Trophoblast cell (in vitro differentiated cells and primary cell): ENCODE results near the gene ANKRD37.
A peak's percentile ranks its signal among the peaks of the same experiment; 100 is the strongest.

Source experiments
- DNase-seq, 2 donors: peaks; one replicate each; pipeline ENCODE4 v3.0.0-alpha.2; 2016
- H2AFZ ChIP-seq: 2 replicates; pipeline ENCODE4 v1.6.1; 2013; ENCODE audit warnings: low read length, moderate library complexity, mild to moderate bottlenecking; ENCODE audit not compliant: insufficient read depth, poor library complexity
- H2AK5ac ChIP-seq: 2 replicates; pipeline ENCODE4 v1.6.1; 2013; ENCODE audit warnings: mild to moderate bottlenecking, low read length
- H2BK120ac ChIP-seq: 2 replicates; pipeline ENCODE4 v1.6.1; 2013; ENCODE audit warnings: low read length, mild to moderate bottlenecking, moderate library complexity; ENCODE audit not compliant: insufficient read depth, poor library complexity
- H2BK12ac ChIP-seq: 2 replicates; pipeline ENCODE4 v1.6.1; 2013; ENCODE audit warnings: mild to moderate bottlenecking, low read length, moderate library complexity
- H2BK5ac ChIP-seq: 2 replicates; pipeline ENCODE4 v1.6.1; 2013; ENCODE audit warnings: low read length, low read depth, moderate library complexity, mild to moderate bottlenecking; ENCODE audit not compliant: poor library complexity
- H3K14ac ChIP-seq: 2 replicates; pipeline ENCODE4 v1.6.1; 2013; ENCODE audit warnings: mild to moderate bottlenecking, low read length
- H3K18ac ChIP-seq: 2 replicates; pipeline ENCODE4 v1.6.1; 2013; ENCODE audit warnings: mild to moderate bottlenecking, low read length
- H3K23ac ChIP-seq: 2 replicates; pipeline ENCODE4 v1.6.1; 2013; ENCODE audit warnings: low read length
- H3K27ac ChIP-seq: 2 replicates; pipeline ENCODE4 v1.5.1; 2013; ENCODE audit warnings: low read depth, mild to moderate bottlenecking, inconsistent platforms, low read length, moderate library complexity
- H3K27me3 ChIP-seq: 2 replicates; pipeline ENCODE4 v1.6.1; 2013; ENCODE audit warnings: inconsistent platforms, mild to moderate bottlenecking, low read length, moderate library complexity; ENCODE audit not compliant: insufficient read depth
- H3K36me3 ChIP-seq, 2 experiments: 1 replicate in 1 of 2; 2 replicates in 1 of 2; pipeline ENCODE4 v1.6.1; 2013; ENCODE audit warnings: low read length in 2 of 2, mild to moderate bottlenecking in 2 of 2, moderate library complexity in 1 of 2; ENCODE audit not compliant: insufficient read depth in 2 of 2, control insufficient read depth in 1 of 2
- H3K4ac ChIP-seq: 2 replicates; pipeline ENCODE4 v1.6.1; 2013; ENCODE audit warnings: low read depth, mild to moderate bottlenecking, low read length, moderate library complexity
- H3K4me1 ChIP-seq, 2 experiments: 1 replicate in 1 of 2; 2 replicates in 1 of 2; pipeline ENCODE4 v1.6.1; 2013; ENCODE audit warnings: low read length in 2 of 2, mild to moderate bottlenecking in 2 of 2, moderate library complexity in 1 of 2; ENCODE audit not compliant: insufficient read depth in 2 of 2, control insufficient read depth in 1 of 2
- H3K4me2 ChIP-seq: 2 replicates; pipeline ENCODE4 v1.6.1; 2013; ENCODE audit warnings: inconsistent platforms, mild to moderate bottlenecking, low read length, moderate library complexity
- H3K4me3 ChIP-seq: 2 replicates; pipeline ENCODE4 v1.5.1; 2013; ENCODE audit warnings: mild to moderate bottlenecking, low read depth, low read length, inconsistent platforms
- H3K79me1 ChIP-seq: one replicate; pipeline ENCODE4 v1.6.1; 2013; ENCODE audit warnings: low read length
- H3K79me2 ChIP-seq: 2 replicates; pipeline ENCODE4 v1.6.1; 2013; ENCODE audit warnings: low read length, mild to moderate bottlenecking; ENCODE audit not compliant: control insufficient read depth, insufficient read depth, poor library complexity
- H3K9ac ChIP-seq: 2 replicates; pipeline ENCODE4 v1.6.1; 2013; ENCODE audit warnings: mild to moderate bottlenecking, low read length
- H3K9me3 ChIP-seq: 2 replicates; pipeline ENCODE4 v1.6.1; 2013; ENCODE audit warnings: low read depth, mild to moderate bottlenecking, control low read depth, inconsistent platforms, low read length; ENCODE audit not compliant: insufficient read depth
- H4K12ac ChIP-seq: 2 replicates; pipeline ENCODE4 v1.6.1; 2013; ENCODE audit warnings: low read depth, mild to moderate bottlenecking, low read length, moderate library complexity
- H4K8ac ChIP-seq: 2 replicates; pipeline ENCODE4 v1.6.1; 2013; ENCODE audit warnings: low read depth, mild to moderate bottlenecking, low read length, moderate library complexity
- H4K91ac ChIP-seq: one replicate; pipeline ENCODE4 v1.6.1; 2013; ENCODE audit warnings: low read depth, mild to moderate bottlenecking, low read length, moderate library complexity
- WGBS: extraction: QIAGEN DNeasy Blood & Tissue Kit; methylation state at CpG from one replicate; pipeline ENCODE4 v1.1.7; 2013; ENCODE audit warnings: missing lambda C conversion rate; ENCODE audit not compliant: insufficient read length, insufficient coverage; ENCODE audit errors: extremely low coverage; 5-methylcytosine and 5-hydroxymethylcytosine counted together

The ANKRD37 gene

GRCh38 chr4:185395956-185396723 lies 501 bp upstream of the ANKRD37 start:
- Histone ChIP-seq H3K23ac (no peak overlapping the region), H4K12ac (peak overlapping the region; percentile 88), H3K14ac (peak overlapping the region; percentile 96), H4K91ac (peak overlapping the region; percentile 99), H3K4me3 (peak overlapping the region; percentile 76), H3K36me3 (peaks cover 0 to 2% of the 10 kb centered on the region in 2 experiments), H2AFZ (peak overlapping the region; percentile 98), H3K79me2 (peaks cover 4% of the 10 kb centered on the region), H3K79me1 (peaks cover 5% of the 10 kb centered on the region), H3K9ac (peak overlapping the region; percentile 6), H3K4me1 (peaks cover 0 to 3% of the 10 kb centered on the region in 2 experiments), H3K9me3 (no peaks in the 10 kb centered on the region), H3K4me2 (peak overlapping the region; percentile 82), H2BK120ac (peak overlapping the region; percentile 82), H3K27ac (peak overlapping the region; percentile 90), H4K8ac (peak overlapping the region; percentile 85), H3K4ac (peak overlapping the region; percentile 46), H2BK5ac (peak overlapping the region; percentile 45), H2AK5ac (peak overlapping the region; percentile 35), H3K27me3 (no peaks in the 10 kb centered on the region), H3K18ac (peak overlapping the region; percentile 81), H2BK12ac (peak overlapping the region; percentile 15)
- WGBS, result no CpG with 5 or more reads among the region's 98 CpGs
- peak; percentile 98 to 99 for DNase-seq

GRCh38 chr4:185398618-185399017 lies 2.0 kb downstream of the ANKRD37 start:
- Histone ChIP-seq H2BK12ac (no peak overlapping the region), H3K27me3 (no peaks in the 10 kb centered on the region), H3K79me1 (peaks cover 5% of the 10 kb centered on the region), H3K18ac (no peak overlapping the region), H3K4ac (no peak overlapping the region), H3K23ac (no peak overlapping the region), H3K27ac (no peak overlapping the region), H2BK120ac (no peak overlapping the region), H3K9ac (no peak overlapping the region), H3K4me2 (no peak overlapping the region), H4K91ac (no peak overlapping the region), H3K79me2 (peaks cover 4% of the 10 kb centered on the region), H3K4me1 (peaks cover 0 to 3% of the 10 kb centered on the region in 2 experiments), H2AK5ac (no peak overlapping the region), H4K12ac (no peak overlapping the region), H3K4me3 (no peak overlapping the region), H2AFZ (no peak overlapping the region), H3K36me3 (peaks cover 0 to 6% of the 10 kb centered on the region in 2 experiments), H3K14ac (no peak overlapping the region), H4K8ac (no peak overlapping the region), H3K9me3 (no peaks in the 10 kb centered on the region), H2BK5ac (no peak overlapping the region)
- WGBS, result no CpG with 5 or more reads among the region's 2 CpGs
- DNase-seq, result no peak

GRCh38 chr4:185399466-185399865 lies 2.8 kb downstream of the ANKRD37 start:
- Histone ChIP-seq H3K79me1 (peaks cover 5% of the 10 kb centered on the region), H3K4me2 (no peak overlapping the region), H3K9ac (no peak overlapping the region), H3K23ac (no peak overlapping the region), H3K14ac (no peak overlapping the region), H3K27me3 (no peaks in the 10 kb centered on the region), H2BK12ac (no peak overlapping the region), H3K27ac (no peak overlapping the region), H3K4ac (no peak overlapping the region), H3K36me3 (peaks cover 0 to 6% of the 10 kb centered on the region in 2 experiments), H3K4me3 (no peak overlapping the region), H4K12ac (no peak overlapping the region), H2AK5ac (no peak overlapping the region), H3K18ac (no peak overlapping the region), H4K8ac (no peak overlapping the region), H2BK120ac (no peak overlapping the region), H4K91ac (no peak overlapping the region), H2BK5ac (no peak overlapping the region), H2AFZ (no peak overlapping the region), H3K4me1 (peaks cover 0 to 3% of the 10 kb centered on the region in 2 experiments), H3K9me3 (no peaks in the 10 kb centered on the region), H3K79me2 (peaks cover 4% of the 10 kb centered on the region)
- DNase-seq, result no peak
- no CpG with 5 or more reads among the region's 8 CpGs for WGBS

GRCh38 chr4:185404031-185404430 lies 7.4 kb downstream of the ANKRD37 start:
- no peak overlapping the region for H2BK12ac ChIP-seq
- no peak overlapping the region for H2BK5ac ChIP-seq
- H3K23ac ChIP-seq, result no peak overlapping the region
- H3K4me2 ChIP-seq, result no peak overlapping the region
- H3K36me3 ChIP-seq, result peaks cover 2 to 6% of the 10 kb centered on the region in 2 experiments
- no peaks in the 10 kb centered on the region for H3K9me3 ChIP-seq
- no peak overlapping the region for H2AK5ac ChIP-seq
- H3K27ac ChIP-seq, result no peak overlapping the region
- no peaks in the 10 kb centered on the region for H3K79me1 ChIP-seq
- no peak overlapping the region for H2AFZ ChIP-seq
- H4K12ac ChIP-seq, result no peak overlapping the region
- no peaks in the 10 kb centered on the region for H3K4me1 ChIP-seq
- H3K27me3 ChIP-seq, result no peaks in the 10 kb centered on the region
- no CpG with 5 or more reads among the region's 4 CpGs for WGBS
- no peak overlapping the region for H3K4ac ChIP-seq
- H2BK120ac ChIP-seq, result no peak overlapping the region
- H3K9ac ChIP-seq, result no peak overlapping the region
- H4K8ac ChIP-seq, result no peak overlapping the region
- DNase-seq, result no peak
- H3K14ac ChIP-seq, result no peak overlapping the region
- no peaks in the 10 kb centered on the region for H3K79me2 ChIP-seq
- no peak overlapping the region for H4K91ac ChIP-seq
- no peak overlapping the region for H3K4me3 ChIP-seq
- no peak overlapping the region for H3K18ac ChIP-seq
